ENCODE data around the gene UNK. TPM values are rescaled to one million over a fixed set of nuclear protein-coding genes. Genes with fewer than 3 reads are reported as not detected.
A peak's percentile ranks its signal among the peaks of the same experiment; 100 is the strongest.

The UNK gene
- total and polyA plus RNA-seq, 2 of the 13 experiments (the other 11 are each of a cell fraction or from before 2014, with no cell fraction given): 31.6 to 33.0 TPM

DNA sequence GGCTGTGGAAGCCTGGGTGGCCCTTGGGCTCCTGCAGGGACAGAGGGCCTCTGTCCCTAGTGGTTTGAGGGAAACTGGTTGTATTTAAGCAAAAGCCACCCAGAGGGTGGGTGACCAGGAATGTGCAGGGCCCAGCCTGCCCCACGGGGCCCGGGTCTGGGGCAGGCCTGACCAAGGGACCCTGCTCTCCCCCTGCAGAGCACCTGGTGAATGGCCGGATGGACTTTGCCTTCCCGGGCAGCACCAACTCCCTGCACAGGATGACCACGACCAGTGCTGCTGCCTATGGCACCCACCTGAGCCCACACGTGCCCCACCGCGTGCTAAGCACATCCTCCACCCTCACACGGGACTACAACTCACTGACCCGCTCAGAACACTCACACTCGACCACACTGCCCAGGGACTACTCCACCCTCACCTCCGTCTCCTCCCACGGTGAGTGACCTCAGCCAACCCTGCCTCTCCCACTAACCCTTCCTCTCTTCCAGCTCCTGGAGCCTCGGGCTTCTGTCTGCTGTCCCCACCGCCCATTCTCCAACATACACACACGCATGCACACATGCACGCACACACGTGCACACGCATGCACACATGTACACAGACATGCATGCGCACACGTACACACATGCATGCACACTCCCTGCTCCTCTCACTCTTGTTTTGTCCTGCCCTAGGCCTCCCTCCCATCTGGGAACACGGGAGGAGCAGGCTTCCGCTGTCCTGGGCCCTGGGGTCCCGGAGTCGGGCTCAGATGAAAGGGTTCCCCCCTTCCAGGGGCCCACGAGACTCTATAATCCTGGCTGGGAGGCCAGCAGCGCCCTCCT lies 30.0 kb upstream of the UNK start (continued):
- TF ChIP-seq ZMYM2 (CRISPR knock-in tag; IDR thresholded peaks at IDR 0.05) (peak; percentile 92), GATAD2A (CRISPR knock-in tag; IDR thresholded peaks at IDR 0.05) (peak; percentile 53), AKAP8 (CRISPR knock-in tag; IDR thresholded peaks at IDR 0.05) (peak; percentile 88; the same call in 1 of the 2 replicates), ZNF83 (CRISPR knock-in tag; IDR thresholded peaks at IDR 0.05; ENCODE audit: borderline replicate concordance) (no peak; the same call in 1 of the 2 replicates), RAD21 (CRISPR knock-in tag; IDR thresholded peaks at IDR 0.05) (no peak; the same call in 1 of the 2 replicates), ZFP36L1 (CRISPR knock-in tag; IDR thresholded peaks at IDR 0.05) (peak; percentile 90; the same call in 1 of the 2 replicates), HMGA1 (CRISPR knock-in tag; conservative IDR thresholded peaks at IDR 0.05) (no peak), ZBTB42 (CRISPR knock-in tag; IDR thresholded peaks at IDR 0.05) (no peak), KLF13 (CRISPR knock-in tag; IDR thresholded peaks at IDR 0.05) (peak; percentile 84; the same call in 1 of the 2 replicates), ZNF382 (CRISPR knock-in tag; IDR thresholded peaks at IDR 0.05; ENCODE audit: borderline replicate concordance) (no peak), EED (CRISPR knock-in tag; IDR thresholded peaks at IDR 0.05) (peak; percentile 74; the same call in 1 of the 2 replicates), ZNF20 (CRISPR knock-in tag; IDR thresholded peaks at IDR 0.05) (no peak), ZNF432 (CRISPR knock-in tag; IDR thresholded peaks at IDR 0.05; ENCODE audit: borderline replicate concordance) (no peak; the same call in 1 of the 2 replicates), KDM5A (IDR thresholded peaks at IDR 0.05; ENCODE audit: borderline replicate concordance, low read length) (no peak), ZBED4 (CRISPR knock-in tag; IDR thresholded peaks at IDR 0.05; ENCODE audit: borderline replicate concordance) (peak; percentile 57; the same call in 1 of the 2 replicates), KDM5B (CRISPR knock-in tag; IDR thresholded peaks at IDR 0.05; ENCODE audit: borderline replicate concordance) (peak; percentile 95), SATB2 (CRISPR knock-in tag; IDR thresholded peaks at IDR 0.05) (no peak; the same call in 1 of the 2 replicates), NFE2L2 (IDR thresholded peaks at IDR 0.05; ENCODE audit: low read length) (no peak), DNMT1 (CRISPR knock-in tag; IDR thresholded peaks at IDR 0.05) (no peak; the same call in 1 of the 2 replicates), FOXO4 (CRISPR knock-in tag; conservative IDR thresholded peaks at IDR 0.05) (no peak; the same call in 1 of the 2 replicates), ONECUT2 (CRISPR knock-in tag; IDR thresholded peaks at IDR 0.05) (peak; percentile 41; the same call in 1 of the 2 replicates), RXRA (CRISPR knock-in tag; IDR thresholded peaks at IDR 0.05) (peak; percentile 82), SP5 (CRISPR knock-in tag; IDR thresholded peaks at IDR 0.05; ENCODE audit: borderline replicate concordance, low read depth) (peak; percentile 50; the same call in 1 of the 2 replicates)
- TF ChIP-seq, protein P1, sequence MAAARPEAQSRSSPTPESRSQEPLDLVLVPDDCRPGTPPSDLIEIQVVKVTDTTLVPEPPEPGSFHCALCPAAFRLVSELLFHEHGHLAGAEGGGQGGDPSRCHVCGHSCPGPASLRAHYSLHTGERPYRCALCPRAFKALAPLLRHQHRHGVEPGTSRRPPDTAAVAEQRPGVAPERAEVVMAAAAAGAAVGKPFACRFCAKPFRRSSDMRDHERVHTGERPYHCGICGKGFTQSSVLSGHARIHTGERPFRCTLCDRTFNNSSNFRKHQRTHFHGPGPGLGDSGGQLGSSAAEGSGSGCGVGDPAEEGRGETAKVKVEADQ (CRISPR knock-in tag; IDR thresholded peaks at IDR 0.05; ENCODE audit: borderline replicate concordance): no peak; the same call in 1 of the 2 replicates

Data from HepG2 (cell line).